GM18870 (cell line): ENCODE data around the gene ANAPC4.

Source experiments
- ATAC-seq: cut with Tn5 transposase; IDR thresholded peaks from one replicate; pipeline ENCODE4 v1.9.1; 2021; ENCODE audit warnings: moderate library complexity; ENCODE audit not compliant: unreplicated experiment

Gene ANAPC4

DNA sequence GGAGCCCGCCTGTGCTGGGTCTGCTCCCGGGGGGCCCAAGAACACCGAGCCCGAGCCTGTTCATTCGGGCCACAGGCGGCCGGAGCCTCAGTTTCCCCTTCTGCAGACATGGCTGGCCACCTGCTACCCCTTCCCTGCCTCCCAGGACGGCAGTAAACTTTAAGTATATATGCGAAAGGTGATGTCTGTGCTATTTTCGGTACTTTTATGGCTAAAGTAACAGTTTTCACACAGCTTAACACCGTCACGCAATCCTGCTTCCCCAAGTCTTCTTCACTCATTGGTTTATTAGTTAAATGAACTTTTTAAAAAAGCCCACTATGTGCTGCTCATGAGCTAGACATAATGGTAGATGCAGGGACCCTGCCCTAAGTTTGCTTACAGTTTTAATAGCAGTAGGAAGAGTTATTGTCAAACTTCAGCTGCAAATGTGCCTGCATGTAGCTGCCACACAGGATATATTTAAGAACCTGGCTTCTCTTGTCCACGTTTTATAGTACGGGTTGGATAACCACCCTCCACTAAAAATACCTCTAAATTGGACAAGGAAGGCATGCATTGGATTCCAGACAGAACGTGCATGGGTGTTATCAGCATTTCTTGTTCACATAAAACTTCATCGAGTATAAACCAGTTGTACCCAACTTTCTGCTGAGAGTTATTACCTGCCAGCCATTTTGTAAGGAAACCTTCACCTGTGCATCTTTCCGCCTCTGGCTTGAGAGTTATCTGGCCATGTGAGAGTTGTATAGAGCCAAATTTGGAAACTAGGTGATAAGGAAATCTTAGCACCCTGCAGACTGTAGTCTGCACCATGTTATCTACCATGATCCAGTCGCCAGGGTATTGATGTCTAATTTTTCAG lies 741 bp downstream of the ANAPC4 start:
- ATAC-seq: peak; percentile 17

DNA sequence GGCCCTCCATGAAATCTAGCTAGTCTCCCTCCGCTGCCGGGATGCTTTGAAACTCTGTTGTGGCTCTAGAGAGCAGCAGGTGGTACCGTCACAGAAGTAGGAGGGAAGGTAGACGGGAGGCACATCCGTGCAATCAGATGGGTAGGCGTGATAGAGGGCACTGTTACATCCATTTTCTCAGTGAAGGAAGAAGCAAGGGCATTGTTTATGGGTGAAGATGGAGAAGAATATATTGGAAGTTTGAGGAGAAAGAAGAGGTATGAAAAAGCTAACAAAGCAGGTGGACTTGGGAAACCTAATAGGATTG lies 1.3 kb downstream of the ANAPC4 start:
- no peak for ATAC-seq

DNA sequence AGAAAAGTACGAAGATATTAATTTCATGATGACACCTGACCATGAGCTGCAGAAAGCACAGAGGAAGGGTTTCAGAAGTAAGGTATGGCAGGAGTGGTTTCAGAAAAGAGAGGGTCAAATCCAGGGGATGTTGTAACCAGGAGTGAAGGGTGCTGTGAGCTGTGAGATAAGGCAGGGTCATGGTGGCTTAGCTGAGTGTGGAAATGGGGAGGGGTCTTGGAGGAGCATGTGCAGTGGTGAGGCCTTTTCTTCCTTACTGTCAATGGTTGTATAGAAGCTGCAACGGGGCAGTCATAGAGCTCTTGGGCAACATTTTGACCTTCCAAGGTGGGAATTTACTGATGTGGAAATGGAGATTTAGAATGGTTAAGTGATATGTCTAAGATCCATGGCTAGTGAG lies 2.5 kb downstream of the ANAPC4 start:
- ATAC-seq: no peak

DNA sequence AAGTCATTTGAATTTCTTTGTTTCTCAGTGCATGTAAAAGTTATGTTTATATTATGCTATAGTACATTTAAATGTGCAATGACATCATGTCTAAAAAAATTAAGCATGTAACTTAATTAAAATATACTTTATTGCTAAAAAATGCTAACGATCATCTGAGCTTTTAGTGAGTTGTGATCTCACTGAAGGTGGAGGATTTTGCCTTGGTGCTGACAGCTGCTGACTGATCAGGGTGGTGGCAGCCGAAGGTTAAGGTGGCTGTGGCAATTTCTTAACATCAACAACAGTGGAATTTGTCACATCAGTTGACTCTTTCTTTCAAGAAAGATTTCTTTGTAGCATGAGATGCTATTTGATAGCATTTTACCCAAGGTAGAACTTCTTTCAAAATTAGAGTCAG lies 6.6 kb downstream of the ANAPC4 start:
- no peak for ATAC-seq

DNA sequence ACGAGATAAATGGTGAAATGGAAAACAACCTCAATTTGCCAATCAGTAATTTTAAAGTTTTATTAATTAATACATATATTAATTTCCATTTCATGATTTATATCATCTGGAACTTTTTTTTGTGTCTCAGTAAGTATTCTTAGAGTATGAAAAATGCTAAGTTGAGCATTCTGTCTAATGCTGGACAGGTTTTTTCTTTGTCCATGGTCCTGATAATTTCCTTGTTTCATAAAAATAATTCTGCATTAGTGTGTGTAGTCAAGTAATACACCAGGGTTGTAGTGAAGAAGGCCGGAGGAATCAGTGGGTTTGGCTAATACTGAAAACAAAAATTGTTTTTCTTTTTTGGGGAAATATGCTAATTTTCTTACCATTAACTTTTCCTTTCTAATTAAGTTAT lies 9.9 kb downstream of the ANAPC4 start:
- no peak for ATAC-seq

DNA sequence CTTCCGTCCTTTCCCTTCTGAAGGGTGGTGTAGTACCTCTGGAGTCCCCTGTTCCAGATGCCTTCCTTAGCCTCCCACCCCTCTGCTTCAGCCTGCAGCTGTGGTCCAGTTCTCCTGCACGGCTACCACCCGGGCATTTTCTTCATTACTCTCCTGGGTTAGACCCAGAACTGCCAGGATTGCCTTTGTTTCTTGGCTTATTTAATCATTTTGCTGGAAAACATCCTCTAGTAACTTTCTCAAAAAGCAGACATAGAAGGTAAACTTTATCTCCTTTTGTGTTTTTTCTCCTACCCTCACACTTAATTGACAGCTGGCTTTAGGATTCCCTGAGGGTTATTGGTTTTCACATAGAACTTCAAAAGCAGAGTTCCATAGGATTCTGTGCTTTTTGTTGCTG lies 20.2 kb downstream of the ANAPC4 start:
- ATAC-seq: no peak

DNA sequence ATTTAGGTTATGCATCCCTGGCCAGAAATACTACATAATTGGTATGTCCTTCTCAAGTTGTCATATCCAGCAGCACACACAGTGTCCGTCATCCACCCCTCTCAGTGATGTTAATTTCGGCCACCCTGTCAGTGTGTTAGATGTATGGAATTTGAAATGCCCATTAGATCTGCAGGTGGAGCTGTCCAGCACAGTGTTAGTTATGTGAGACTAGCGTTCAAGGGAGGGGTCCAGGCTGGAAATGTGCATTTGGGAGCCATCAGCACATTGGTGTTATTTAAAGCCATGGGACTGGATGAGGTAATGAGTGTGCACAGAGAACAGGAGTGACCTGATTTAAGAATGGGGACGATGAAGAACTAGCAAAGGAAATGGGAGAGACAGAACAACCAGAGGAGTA lies 22.4 kb downstream of the ANAPC4 start:
- no peak for ATAC-seq

DNA sequence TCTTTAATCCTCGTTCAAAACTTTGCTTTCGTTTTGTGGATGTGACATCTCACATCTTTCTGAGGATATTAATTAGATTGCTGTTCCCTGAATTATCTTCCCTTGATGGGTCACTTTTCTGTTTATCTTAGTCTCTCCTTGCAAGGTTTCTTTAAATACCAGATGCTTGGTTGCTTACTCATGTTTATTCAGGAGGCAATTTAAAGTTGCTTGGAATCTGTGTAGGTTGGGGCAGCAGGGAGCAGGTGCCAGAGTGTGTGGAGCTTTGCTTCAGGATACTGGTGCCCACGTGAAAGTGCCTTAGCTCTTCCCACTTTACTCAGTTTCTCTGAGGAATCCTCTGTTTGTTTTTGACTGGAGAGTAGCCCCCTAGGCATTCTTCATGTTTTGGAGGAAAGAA lies 24.0 kb downstream of the ANAPC4 start:
- ATAC-seq: no peak

DNA sequence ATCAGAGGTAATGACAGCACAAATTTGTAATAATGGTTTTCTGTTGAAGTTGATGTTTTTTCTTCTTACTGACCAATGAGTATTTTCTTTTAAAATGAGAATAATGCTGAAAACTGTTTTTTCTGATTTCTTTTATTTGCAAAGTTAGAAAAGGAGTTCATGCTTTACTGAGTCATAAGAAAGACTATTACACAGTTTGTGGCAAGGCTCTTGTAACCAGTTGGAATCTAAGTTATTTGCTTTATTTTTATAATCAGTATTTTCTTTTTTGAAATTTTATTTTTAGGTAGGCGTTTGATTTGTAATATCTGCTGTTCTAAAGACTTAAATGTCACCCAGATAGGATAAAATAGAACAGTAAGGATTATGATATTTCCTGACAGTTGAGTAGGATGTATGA lies 25.5 kb downstream of the ANAPC4 start:
- ATAC-seq: no peak

DNA sequence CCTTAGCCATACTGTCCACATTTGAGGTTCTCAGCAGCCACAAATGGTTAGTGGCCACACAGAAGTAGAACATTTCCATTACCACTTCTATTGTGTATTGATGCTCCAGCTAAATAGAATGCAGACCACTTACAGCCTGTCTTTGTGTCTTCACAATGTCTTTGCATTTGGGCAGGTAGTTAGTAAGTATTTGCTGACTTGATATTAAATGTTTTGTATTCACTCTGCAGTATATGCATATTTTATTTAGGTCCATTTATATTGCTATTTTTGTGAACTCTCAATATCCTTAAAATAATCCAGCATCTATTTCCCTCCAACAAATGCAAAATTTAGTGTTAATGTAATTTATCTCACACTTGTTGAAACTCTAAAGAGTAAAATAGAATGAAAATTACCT lies 26.6 kb downstream of the ANAPC4 start:
- ATAC-seq: no peak

DNA sequence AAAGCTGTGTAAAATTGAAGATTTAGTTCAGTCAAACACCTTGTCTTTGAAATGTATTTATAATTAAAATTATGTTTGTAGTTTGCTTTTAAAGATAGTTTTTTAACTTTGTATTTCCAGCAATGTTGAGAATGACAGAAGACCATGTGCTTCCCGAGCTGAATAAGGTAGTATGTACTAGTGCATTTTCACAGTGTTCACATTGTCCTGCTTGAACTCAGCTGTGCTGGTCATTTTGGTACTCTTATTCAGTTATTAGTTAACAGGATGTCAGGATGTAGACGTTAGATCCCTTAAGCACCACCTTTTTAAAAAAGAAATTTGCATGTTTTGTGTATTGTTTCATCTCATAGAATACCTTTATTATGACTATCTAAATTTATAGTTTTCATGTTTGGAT lies 28.4 kb downstream of the ANAPC4 start:
- no peak for ATAC-seq

DNA sequence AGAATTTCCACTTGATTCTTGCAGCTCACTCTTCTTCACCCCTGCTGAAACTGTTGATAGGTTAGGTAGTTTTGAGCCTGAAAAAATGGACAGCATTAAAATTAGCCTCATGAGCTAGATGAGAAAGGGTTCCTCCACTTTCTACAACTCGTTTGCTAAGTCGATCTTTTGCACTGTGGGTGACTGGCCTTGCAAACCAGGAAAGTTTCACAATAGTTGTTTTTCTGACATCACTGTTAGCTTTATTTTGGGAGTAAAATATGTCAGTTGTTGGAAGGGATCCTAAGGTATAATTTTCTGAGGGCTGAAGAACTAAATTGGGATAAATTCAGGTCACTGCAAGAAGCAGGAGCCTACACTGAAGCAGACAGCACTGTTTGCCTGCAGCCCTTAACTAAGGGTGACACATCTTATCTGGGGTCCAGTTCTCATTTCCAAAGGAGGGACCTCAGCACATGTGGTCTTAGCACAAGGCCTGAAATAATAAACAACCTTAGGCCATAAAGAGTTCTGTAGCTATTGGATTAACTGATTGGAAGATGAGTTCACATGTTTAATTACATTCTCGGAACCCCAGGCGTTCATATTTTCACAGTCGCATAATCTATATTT lies 29.1 kb downstream of the ANAPC4 start:
- no peak for ATAC-seq

DNA sequence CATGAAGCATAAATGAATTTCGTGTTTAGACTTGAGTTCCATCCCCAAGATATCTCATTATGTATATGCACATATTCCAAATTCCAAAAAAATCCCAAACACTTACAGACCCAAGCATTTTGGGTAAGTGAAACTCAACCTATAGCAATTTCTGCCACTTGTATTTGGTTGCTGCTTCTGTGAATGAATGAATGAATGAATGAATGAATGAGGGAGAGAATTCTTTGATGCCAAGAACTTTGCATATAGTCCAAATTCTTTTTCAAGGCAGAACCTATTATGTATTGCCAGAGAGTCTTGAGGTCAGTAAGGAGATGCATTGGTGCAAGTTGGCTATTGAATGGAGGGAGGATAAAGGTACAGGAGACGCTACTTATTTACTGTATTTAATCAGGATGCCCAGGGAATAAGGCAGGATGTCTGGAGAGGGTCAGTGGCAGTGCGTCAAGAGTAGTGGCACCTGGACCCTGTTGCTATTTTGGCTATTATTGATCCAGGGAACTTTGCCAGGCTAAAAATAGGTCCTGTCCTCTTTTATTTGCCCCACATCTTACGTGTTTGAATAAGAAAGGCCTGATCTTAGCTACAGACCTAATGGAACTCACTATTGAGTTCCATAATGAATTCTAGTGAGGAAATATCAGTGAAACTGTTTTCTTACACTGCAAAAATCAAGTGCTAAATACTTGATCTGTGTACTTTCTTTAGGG lies 33.9 kb downstream of the ANAPC4 start:
- ATAC-seq: no peak

DNA sequence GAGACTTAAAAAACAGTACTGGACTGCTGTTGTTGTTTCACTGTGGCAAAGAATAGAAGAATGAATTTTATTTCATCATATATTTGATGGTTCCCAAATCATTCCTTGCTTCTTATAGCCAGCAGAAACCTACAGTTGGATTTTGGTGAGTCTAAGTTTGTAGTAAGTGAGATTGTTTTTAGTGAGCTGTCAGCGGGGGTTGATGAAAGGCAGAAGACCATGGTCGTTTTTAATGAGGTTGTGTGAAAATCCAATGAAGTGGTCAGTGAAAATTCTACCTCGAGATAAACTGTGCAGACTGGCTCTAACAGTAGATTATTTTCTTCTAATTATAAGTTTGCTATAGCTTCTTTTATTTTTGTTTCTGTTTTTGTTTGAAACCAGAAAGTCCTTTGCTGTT lies 36.2 kb downstream of the ANAPC4 start:
- no peak for ATAC-seq

DNA sequence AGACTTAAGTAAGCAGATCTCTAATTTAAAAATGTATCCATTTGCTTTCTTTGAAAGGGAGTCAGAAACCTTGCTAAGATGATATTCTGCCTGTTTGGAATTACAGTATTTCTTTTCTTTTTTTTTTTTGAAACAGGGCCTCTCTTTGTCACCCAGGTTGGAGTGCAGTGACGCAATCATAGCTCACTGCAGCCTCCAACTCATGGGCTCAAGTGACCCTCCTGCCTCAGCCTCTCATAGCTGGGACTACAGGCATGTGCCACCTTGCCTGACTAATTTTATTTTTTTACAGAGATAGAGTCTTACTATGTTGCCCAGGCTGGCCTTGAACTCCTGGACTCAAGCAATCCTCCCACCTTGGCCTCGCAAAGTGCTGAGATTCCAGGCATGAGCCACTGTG lies 40.0 kb downstream of the ANAPC4 start:
- ATAC-seq: no peak

DNA sequence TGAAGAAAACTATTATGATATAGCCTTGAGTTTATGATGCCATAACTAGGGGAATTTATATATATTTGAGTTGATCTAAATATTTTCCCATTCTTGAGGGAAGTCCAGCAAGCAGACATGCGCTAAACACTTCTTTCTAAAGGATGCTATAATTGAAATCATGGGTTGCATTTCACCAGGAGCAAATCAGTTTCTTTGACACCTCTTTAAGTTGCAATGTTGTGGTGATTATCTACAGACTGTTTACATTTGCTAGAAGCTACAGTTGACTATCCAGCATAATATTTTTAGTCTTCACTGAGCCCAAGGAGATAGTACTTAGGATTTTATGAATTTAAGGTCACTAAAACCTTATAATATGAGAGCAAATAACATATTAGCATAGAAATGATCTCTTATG lies 43.9 kb downstream of the ANAPC4 start:
- no peak for ATAC-seq

DNA sequence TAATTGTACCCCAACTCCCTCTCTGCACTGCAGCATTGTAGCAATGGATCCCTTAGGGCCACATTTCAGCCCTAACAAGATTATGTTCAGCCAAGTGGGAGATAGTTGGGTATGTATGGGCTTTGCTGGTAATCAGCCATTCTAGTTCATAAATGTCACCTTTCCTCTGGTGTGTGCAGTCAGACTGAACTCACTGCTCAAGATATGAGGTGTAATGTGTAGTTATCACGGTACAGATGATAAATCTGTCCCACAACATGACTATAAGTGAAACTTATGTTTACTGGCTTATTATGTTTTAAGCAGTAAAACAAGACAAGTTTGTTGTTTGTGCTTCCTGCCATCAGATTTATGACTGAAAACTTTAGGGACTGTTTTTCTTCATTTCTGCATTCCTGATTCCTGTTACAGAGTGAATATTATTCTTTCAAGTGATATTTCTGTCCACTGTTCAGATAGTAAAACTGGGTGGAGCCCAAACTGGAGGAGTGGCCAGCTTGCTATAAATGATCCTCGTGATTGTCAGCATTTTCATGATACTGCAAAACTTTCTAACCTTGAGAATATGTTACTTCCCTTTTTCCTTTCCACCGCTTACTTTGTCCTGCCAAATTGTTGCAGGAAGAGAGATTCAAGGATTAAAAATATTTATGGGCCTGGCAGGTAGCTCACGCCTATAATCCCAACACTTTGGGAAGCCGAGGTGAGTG lies 44.9 kb downstream of the ANAPC4 start:
- ATAC-seq: no peak

DNA sequence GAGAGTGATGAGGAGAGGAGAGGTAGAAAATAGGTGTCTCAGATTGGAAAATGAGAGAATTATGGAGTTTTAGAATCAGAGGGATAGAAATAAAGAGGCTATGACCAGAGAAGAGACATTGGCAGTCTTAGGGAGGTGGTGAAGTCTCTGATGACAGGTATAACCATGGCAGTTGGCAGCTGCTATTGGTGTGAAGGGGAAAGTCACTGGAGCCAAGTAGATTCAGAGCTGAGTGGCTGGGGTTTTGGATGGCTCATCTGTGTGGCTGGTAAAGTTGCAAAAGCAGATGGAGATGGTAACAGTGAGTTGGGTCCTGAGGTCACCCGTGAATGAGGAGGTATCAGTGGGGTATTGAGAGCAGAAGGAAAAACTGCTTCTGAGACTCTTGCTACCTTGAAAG lies 46.5 kb downstream of the ANAPC4 start:
- no peak for ATAC-seq

DNA sequence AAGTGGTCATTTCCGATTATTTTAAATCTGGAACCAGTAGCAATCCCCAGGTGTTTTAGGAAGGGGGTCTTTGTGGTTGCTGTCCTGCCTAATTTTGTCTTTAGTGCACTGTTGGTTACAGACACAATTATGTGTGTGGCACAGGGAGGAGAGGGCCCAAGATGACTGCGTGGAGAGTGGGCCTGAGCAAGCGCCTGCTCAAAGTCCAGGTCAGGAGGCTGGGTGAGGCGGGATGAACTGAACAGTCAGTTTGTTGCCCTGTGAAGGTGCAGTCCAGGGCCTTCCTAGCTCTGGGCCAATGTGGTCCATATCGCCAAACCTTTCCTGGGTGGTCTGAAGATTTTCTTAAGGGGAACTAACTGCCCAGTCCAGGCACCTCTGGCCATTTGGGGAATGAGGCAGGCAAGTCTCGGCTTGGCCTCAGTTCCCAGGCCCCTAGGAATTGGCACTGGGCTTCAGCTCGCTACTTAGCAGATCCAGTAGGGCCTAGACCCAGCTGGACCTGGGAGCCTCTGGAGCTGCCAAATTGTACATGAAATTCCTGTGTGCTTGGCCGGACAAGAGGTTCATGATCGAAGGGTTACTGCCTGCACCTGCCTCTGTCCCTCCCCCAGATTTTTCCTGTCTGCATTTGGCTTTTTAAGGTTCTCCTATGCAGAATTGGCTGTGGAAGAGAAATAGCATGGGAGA lies 47.6 kb downstream of the ANAPC4 start:
- no peak for ATAC-seq

DNA sequence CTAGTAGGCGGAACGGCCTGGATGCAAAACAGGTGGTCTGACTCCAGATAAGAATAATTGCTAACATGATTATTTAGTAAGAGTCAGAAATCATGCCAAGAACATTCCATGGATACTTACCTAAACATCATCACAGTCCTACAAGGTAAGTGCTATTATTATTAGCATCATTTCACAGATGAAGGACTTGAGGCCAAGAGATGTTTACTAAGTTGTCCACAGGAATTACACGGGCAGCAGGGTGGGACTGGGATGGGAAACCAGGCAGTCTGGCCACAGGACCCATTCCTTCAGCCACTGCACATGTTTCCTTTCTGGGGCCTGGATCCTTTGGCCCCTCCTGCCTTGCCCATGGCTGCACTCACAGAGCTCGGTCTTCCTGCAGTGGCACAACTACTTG lies 48.3 kb downstream of the ANAPC4 start:
- no peak for ATAC-seq

DNA sequence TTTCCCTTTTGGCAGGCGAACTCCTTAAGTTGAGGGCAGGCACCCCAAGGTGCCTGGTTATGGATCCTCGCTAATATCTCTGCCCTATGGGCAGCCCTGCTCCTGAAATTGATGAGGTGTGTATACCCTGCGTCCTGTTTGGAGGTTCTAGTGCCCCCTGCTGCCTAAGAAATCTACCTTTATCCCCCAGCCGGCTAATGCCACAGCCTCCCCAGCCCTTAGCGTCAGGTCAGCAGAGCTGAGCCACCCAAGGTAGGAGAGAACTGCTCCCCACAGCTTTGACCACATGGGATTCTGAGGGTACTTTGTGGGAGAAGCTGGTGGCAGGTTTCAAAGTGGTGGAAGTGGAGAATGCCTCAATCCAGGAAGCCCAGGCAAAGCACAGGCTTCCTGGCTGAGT lies 50.8 kb downstream of the ANAPC4 start:
- ATAC-seq: no peak
